GM12864 (cell line): ENCODE results near the gene PNMT.

Experiments used
- DNase-seq: peaks from one replicate; pipeline ENCODE4 v3.0.0-alpha.2; 2011; ENCODE audit warnings: low read depth
- H3K4me3 ChIP-seq: 2 replicates; pipeline ENCODE4 v1.5.1; 2011; ENCODE audit warnings: mild to moderate bottlenecking, low read depth, low read length, control low read depth
- TF ChIP-seq, protein P1 (sequence below): IDR thresholded peaks from 2 replicates; pipeline ENCODE4 v1.5.1; 2011; ENCODE audit warnings: low read depth, mild to moderate bottlenecking, moderate library complexity, low read length, control low read depth, inconsistent platforms; ENCODE audit errors: missing control alignments

Gene PNMT

DNA sequence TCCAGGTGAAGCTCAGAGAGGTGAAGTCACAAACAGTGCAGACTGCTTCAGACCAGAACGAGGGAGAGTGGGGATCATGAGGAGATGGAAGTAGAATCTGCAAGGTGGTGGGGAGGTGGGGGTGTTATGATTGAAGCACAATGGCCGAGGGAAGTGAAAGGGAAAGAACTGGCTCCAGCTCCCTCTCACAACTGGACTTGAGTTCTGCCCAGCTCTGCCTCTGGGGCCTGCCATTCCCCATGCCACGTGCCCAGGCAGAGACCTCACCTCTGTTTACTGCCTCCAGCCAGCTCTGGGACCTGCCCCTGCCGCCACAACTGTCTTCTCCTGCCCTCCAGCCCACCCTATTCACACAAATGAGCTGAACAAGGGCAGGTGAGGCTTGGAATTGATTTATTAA, 2.5 kb downstream of the PNMT start:
- H3K4me3 ChIP-seq = no peak overlapping the region
- TF ChIP-seq, protein P1, sequence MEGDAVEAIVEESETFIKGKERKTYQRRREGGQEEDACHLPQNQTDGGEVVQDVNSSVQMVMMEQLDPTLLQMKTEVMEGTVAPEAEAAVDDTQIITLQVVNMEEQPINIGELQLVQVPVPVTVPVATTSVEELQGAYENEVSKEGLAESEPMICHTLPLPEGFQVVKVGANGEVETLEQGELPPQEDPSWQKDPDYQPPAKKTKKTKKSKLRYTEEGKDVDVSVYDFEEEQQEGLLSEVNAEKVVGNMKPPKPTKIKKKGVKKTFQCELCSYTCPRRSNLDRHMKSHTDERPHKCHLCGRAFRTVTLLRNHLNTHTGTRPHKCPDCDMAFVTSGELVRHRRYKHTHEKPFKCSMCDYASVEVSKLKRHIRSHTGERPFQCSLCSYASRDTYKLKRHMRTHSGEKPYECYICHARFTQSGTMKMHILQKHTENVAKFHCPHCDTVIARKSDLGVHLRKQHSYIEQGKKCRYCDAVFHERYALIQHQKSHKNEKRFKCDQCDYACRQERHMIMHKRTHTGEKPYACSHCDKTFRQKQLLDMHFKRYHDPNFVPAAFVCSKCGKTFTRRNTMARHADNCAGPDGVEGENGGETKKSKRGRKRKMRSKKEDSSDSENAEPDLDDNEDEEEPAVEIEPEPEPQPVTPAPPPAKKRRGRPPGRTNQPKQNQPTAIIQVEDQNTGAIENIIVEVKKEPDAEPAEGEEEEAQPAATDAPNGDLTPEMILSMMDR = no peak
- DNase-seq = no peak

- DNase-seq = no peak
Measured at GRCh38 chr17:39671651-39672521, 3.6 kb downstream of the PNMT start.

GRCh38 chr17:39672522-39673334, 4.5 kb downstream of the PNMT start:
- no peak overlapping the region for H3K4me3 ChIP-seq
- TF ChIP-seq, protein P1 = no peak
- no peak for DNase-seq

More at GRCh38 chr17:39671651-39672521, 3.6 kb downstream of the PNMT start:
- H3K4me3 ChIP-seq = no peak overlapping the region
- TF ChIP-seq, protein P1 = peak; percentile 55

DNA sequence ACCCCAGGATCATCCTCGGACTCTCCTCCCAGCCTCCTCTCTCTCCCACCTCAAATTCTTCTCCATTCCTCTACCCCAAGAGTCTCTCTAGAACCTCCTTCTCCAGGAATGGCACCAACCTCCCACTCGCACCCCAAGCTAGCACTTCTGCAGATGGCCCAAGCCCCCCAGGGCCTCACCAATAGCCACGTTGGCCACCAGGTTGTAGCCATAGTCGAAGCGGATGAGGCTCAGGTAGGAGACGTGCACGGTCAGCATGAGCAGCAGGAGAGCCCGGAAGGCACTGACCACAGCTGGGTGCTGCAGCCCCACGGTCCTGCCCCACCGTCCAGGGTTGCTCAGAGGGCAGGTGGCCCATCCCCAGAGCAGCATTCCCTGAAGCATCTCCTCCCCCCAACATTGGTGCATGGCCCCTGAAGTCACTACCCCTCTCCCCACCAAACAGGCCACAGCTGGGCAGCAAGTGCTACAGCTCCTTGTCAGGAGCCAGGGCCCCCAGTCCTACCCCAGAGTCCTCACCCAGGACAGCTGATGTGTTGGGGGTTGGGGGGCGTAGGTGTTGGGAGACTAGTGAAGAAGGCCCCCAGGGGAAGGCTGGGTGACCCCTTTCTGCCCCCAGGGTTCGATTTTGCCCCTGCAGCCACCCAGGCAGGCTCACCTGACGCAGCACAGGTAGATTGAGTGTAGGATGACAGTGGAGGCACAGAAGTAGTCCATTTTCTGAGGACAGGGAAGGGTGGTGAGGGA, 5.3 kb downstream of the PNMT start:
- H3K4me3 ChIP-seq = no peak overlapping the region
- TF ChIP-seq, protein P1 = no peak
- DNase-seq = no peak

DNA sequence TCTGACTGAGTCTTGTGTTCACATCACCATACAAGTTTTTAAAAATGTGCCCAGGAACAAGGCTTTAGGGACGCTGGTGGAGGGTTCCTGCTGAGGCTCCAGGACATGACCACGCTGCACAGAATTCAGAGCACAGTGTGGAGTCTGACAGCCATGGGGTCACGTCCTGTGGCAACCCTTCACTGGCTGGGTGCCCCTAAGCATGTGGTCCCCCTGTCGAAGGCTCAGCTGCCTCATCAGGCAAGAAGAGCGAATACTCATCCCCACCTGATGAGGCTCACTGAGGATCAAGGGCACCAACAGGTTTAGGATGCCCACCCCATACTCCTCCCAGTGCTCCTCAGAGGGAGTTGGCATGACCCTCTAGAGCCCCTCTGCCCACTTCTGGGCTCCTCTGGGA, 5.9 kb downstream of the PNMT start:
- H3K4me3 ChIP-seq = no peak overlapping the region
- TF ChIP-seq, protein P1 = no peak
- DNase-seq = no peak

DNA sequence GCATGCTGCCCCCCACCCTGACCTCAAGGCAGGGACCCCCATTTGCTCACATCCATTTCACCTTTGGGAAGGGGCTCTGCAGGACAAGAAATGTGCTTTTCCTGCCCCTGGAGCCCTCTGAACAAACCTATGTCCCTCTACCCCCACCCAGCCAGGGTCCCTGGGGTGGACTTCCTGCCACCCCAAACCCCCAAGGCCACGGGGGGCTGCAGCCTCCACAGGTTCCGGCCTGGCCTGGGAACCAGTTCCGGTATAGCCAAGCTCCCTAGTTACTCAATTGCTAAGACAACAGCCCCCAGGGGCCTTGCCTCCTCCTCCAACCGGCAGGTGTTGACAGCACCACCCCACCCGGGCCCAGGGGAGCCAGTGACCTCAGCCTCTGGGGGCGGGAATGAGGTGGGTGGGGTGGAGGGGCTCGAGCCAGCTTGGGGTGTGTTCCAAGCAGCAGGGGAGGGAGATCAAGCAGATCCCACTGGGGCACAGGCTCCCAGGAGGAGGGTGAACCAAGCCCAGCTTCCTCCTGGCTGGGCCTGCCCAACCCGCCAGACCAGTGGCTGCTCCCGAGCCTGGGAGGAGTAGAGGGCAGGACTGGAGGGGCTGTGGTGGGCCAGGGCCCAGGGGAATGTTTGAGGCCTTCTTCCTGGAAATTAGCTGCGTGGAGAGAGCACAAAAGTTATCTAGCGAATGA, 6.6 kb downstream of the PNMT start:
- no peak for DNase-seq
- H3K4me3 ChIP-seq = no peak overlapping the region
- TF ChIP-seq, protein P1 = no peak
